Endothelial cell of umbilical vein (primary cell): ENCODE measurements around the gene NR3C2. TPM values are rescaled to one million over a fixed set of nuclear protein-coding genes. Genes with fewer than 3 reads are reported as not detected.

Source experiments
- BruUV-seq: library from RNA; stranded (reverse); fragments of 400-500 nt; replicated peaks from 2 replicates; lab custom pipeline; 2021; lab: Mats Ljungman, UMichigan
- CTCF ChIA-PET: fragments of 300-600, 350-600 bp; sonication (Branson Sonifier 250); formaldehyde crosslinking; loops from one replicate; lab custom pipeline; 2021; ENCODE audit warnings: antibody characterized with exemption, inconsistent platforms; lab: Charles Lee
- POLR2A ChIA-PET: fragments of 300-600, 350-600 bp; sonication (Branson Sonifier 250); formaldehyde crosslinking; loops from one replicate; lab custom pipeline; 2021; ENCODE audit warnings: antibody characterized with exemption, inconsistent platforms; lab: Charles Lee
- DNase-seq: peaks from one replicate; pipeline ENCODE4 v3.0.0-alpha.2; 2011; ENCODE audit warnings: low read depth, low spot score
- FAIRE-seq: peaks from 2 replicates; lab custom pipeline; 2011; peaks lifted over from hg19 to GRCh38; lab: Jason Lieb, UNC
- H2AFZ ChIP-seq: 2 replicates; pipeline ENCODE4 v1.6.0; 2012; ENCODE audit warnings: low read depth, low read length, control low read depth, inconsistent platforms
- H3K27ac ChIP-seq: 2 replicates; pipeline ENCODE4 v1.5.1; 2011; ENCODE audit warnings: low read depth, mild to moderate bottlenecking, control low read depth, low read length, moderate library complexity; ENCODE audit not compliant: insufficient read depth
- H3K27me3 ChIP-seq, 2 experiments: 2 replicates each; pipeline versions ENCODE4 v1.6.0 to v1.6.1; 2011; ENCODE audit warnings: low read length in 2 of 2, mixed read lengths in 1 of 2; ENCODE audit not compliant: control insufficient read depth in 2 of 2, insufficient read depth in 2 of 2
- H3K36me3 ChIP-seq, 2 experiments: 2 replicates in 1 of 2; 3 replicates in 1 of 2; pipeline ENCODE4 v1.5.1; 2011; ENCODE audit warnings: low read length in 2 of 2, mild to moderate bottlenecking in 1 of 2, moderate library complexity in 1 of 2; ENCODE audit not compliant: control insufficient read depth in 2 of 2, insufficient read depth in 2 of 2; ENCODE audit errors: extremely low read depth in 1 of 2
- H3K4me1 ChIP-seq: 3 replicates; pipeline ENCODE4 v1.5.1; 2011; ENCODE audit warnings: mild to moderate bottlenecking, low read length; ENCODE audit not compliant: control insufficient read depth, insufficient read depth; ENCODE audit errors: extremely low read depth
- H3K4me2 ChIP-seq: 2 replicates; pipeline ENCODE4 v1.6.1; 2011; ENCODE audit warnings: low read length, control low read depth, mixed read lengths; ENCODE audit not compliant: insufficient read depth
- H3K4me3 ChIP-seq, 3 experiments: fragments of 200-600 bp in 1 of 3; sonication (generic), shearing (Covaris generic) in 1 of 3; replicated peaks in 1 of 3; 2 replicates each; pipeline ENCODE4 v1.5.1; 2011 to 2016; ENCODE audit warnings: control low read depth in 3 of 3, low read length in 3 of 3, mild to moderate bottlenecking in 2 of 3, inconsistent platforms in 1 of 3, low read depth in 1 of 3, moderate library complexity in 1 of 3; ENCODE audit not compliant: insufficient read depth in 1 of 3
- H3K79me2 ChIP-seq: 2 replicates; pipeline ENCODE4 v1.6.0; 2012; ENCODE audit warnings: low read length, inconsistent platforms; ENCODE audit not compliant: control insufficient read depth, insufficient read depth
- H3K9ac ChIP-seq: replicated peaks from 2 replicates; pipeline ENCODE3; 2011; ENCODE audit warnings: low read length, control low read depth; ENCODE audit not compliant: insufficient read depth; ENCODE audit errors: extremely low read depth
- H3K9me1 ChIP-seq: replicated peaks from 3 replicates; pipeline ENCODE4 v1.6.0; 2011; ENCODE audit warnings: mild to moderate bottlenecking, low read length; ENCODE audit not compliant: control insufficient read depth, insufficient read depth; ENCODE audit errors: extremely low read depth
- H3K9me3 ChIP-seq: replicated peaks from 2 replicates; pipeline ENCODE4 v1.5.1; 2012; ENCODE audit warnings: low read length, inconsistent platforms; ENCODE audit not compliant: control insufficient read depth, insufficient read depth
- H4K20me1 ChIP-seq: replicated peaks from 2 replicates; pipeline ENCODE3; 2011; ENCODE audit warnings: mild to moderate bottlenecking, low read length; ENCODE audit not compliant: control insufficient read depth, insufficient read depth; ENCODE audit errors: extremely low read depth
- EZH2 ChIP-seq: IDR thresholded peaks from 2 replicates; pipeline ENCODE4 v1.6.1; 2012; ENCODE audit warnings: borderline replicate concordance, low read depth, mild to moderate bottlenecking, moderate library complexity, low read length, inconsistent platforms; ENCODE audit not compliant: severe bottlenecking
- FOS ChIP-seq: IDR thresholded peaks from 2 replicates; pipeline ENCODE4 v1.6.1; 2011; ENCODE audit warnings: mild to moderate bottlenecking, low read length, moderate library complexity, borderline replicate concordance; ENCODE audit not compliant: insufficient read depth
- GATA2 ChIP-seq: IDR thresholded peaks from 2 replicates; pipeline ENCODE4 v1.7.0; 2011; ENCODE audit warnings: low read depth, mild to moderate bottlenecking, moderate library complexity, mixed read lengths, low read length; ENCODE audit not compliant: insufficient read length, insufficient read depth
- JUN ChIP-seq: IDR thresholded peaks from 2 replicates; pipeline ENCODE4 v1.6.1; 2011; ENCODE audit warnings: borderline replicate concordance, low read depth; ENCODE audit not compliant: insufficient read length, insufficient read depth
- MYC ChIP-seq: IDR thresholded peaks from one replicate; pipeline ENCODE4 v1.6.1; 2011; ENCODE audit warnings: mild to moderate bottlenecking, low read depth, low read length
- POLR2A ChIP-seq: IDR thresholded peaks from 2 replicates; pipeline ENCODE4 v1.6.1; 2012; ENCODE audit warnings: low read depth, mild to moderate bottlenecking, control low read depth, low read length
- POLR2AphosphoS5 ChIP-seq: IDR thresholded peaks from 2 replicates; pipeline ENCODE4 v1.6.1; 2012; ENCODE audit warnings: low read depth, mild to moderate bottlenecking, control low read depth, low read length, moderate library complexity; ENCODE audit not compliant: insufficient read depth
- dilution Hi-C: fragments of 300-500 bp; cut with MboI; formaldehyde crosslinking; loops from one replicate; pipeline ENCODE4 v1.15.0; 2019; ENCODE audit warnings: low sequenced_read_pairs; ENCODE audit not compliant: extremely low pct_ligation_motif_present
- intact Hi-C: fragments of 100-400 bp; cut with micrococcal nuclease; formaldehyde crosslinking; loops from one replicate; pipeline ENCODE4 v1.10.0; 2022
- polyA plus RNA-seq, 4 experiments: library from polyadenylated mRNA; depleted of rRNA in 3 of 4; stranded (reverse) in 3 of 4; unstranded in 1 of 4; fragments of >200 nt; gene quantifications; 2 replicates each; pipeline versions ENCODE4 v1.2.1 to v1.2.3, GENCODE V29; 2011 to 2012; ENCODE audit warnings: missing spikeins in 1 of 4
- total RNA-seq: library from RNA; stranded (reverse); gene quantifications from 2 replicates; pipeline ENCODE4 v1.2.3, GENCODE V29; 2021
- TF ChIP-seq, protein P1 (sequence below), 2 donors: IDR thresholded peaks; 1 replicate in 1 of 2; 2 replicates in 1 of 2; pipeline ENCODE4 v1.5.1; 2011; ENCODE audit warnings: low read length in 2 of 2, mild to moderate bottlenecking in 2 of 2, moderate library complexity in 2 of 2, control low read depth in 1 of 2, inconsistent platforms in 1 of 2, low read depth in 1 of 2; ENCODE audit not compliant: insufficient read depth in 1 of 2; ENCODE audit errors: extremely low read depth in 1 of 2
- TF ChIP-seq, protein P2 (sequence below): IDR thresholded peaks from 2 replicates; pipeline ENCODE4 v1.6.1; 2011; ENCODE audit not compliant: insufficient read depth, insufficient read length

The NR3C2 gene
- total and polyA plus RNA-seq, 2 donors (not counting 3 experiments of a cell fraction or from before 2014, with no cell fraction given): 4.8 to 16.4 TPM

DNA sequence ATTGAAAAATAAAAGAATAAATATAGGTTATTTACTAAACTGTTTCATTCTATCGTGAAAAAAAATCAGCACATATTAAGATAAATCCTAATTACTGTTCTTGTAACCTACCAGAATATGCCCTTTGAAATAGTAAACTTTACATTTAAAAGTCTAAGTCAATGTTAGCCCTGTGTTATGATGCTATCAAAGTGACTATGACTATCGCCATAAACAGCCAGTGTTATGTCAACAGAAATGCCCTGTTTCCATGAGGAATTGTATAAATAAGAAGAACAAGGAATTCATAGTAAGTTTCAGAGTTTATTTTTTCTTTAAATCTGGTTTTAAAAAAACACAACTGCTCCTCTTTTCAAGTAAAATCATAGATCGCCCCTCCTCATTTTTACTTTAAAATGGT lies 11.4 kb downstream of the NR3C2 start:
- no TSS peak for BruUV-seq
- Histone ChIP-seq H3K36me3 (no peaks in the 10 kb centered on the region), H3K9ac (no peak overlapping the region), H3K9me3 (no peaks in the 10 kb centered on the region), H3K9me1 (no peaks in the 10 kb centered on the region), H3K79me2 (peaks cover 12% of the 10 kb centered on the region), H3K27ac (no peak overlapping the region), H4K20me1 (no peaks in the 10 kb centered on the region), H3K4me2 (no peak overlapping the region), H3K27me3 (no peaks in the 10 kb centered on the region), H3K4me3 (no peak overlapping the region), H2AFZ (no peak overlapping the region), H3K4me1 (peaks cover 13% of the 10 kb centered on the region)
- DNase-seq (no peak), FAIRE-seq (no peak)
- CTCF ChIA-PET: interaction anchor here (1.0 kb wide), 1 partner anchor 187 kb away, joined by 3 read pairs; no protein-coding TSS in a partner anchor
- dilution Hi-C loops (no loop called here), intact Hi-C loops (no loop called here)
- POLR2A ChIA-PET: no interaction called here
- TF ChIP-seq GATA2 (no peak), JUN (no peak), MYC (no peak), EZH2 (no peak), FOS (no peak), POLR2AphosphoS5 (no peak), POLR2A (no peak)
- TF ChIP-seq, protein P1, sequence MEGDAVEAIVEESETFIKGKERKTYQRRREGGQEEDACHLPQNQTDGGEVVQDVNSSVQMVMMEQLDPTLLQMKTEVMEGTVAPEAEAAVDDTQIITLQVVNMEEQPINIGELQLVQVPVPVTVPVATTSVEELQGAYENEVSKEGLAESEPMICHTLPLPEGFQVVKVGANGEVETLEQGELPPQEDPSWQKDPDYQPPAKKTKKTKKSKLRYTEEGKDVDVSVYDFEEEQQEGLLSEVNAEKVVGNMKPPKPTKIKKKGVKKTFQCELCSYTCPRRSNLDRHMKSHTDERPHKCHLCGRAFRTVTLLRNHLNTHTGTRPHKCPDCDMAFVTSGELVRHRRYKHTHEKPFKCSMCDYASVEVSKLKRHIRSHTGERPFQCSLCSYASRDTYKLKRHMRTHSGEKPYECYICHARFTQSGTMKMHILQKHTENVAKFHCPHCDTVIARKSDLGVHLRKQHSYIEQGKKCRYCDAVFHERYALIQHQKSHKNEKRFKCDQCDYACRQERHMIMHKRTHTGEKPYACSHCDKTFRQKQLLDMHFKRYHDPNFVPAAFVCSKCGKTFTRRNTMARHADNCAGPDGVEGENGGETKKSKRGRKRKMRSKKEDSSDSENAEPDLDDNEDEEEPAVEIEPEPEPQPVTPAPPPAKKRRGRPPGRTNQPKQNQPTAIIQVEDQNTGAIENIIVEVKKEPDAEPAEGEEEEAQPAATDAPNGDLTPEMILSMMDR (IDR thresholded peaks at IDR 0.05; ENCODE audit: extremely low read depth in 1 of 2, insufficient read depth in 1 of 2, low read depth in 1 of 2, low read length in 2 of 2): no peak
- TF ChIP-seq, protein P2, sequence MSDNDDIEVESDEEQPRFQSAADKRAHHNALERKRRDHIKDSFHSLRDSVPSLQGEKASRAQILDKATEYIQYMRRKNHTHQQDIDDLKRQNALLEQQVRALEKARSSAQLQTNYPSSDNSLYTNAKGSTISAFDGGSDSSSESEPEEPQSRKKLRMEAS: no peak
